ENCODE results near the gene GCSH.

Gene GCSH

DNA sequence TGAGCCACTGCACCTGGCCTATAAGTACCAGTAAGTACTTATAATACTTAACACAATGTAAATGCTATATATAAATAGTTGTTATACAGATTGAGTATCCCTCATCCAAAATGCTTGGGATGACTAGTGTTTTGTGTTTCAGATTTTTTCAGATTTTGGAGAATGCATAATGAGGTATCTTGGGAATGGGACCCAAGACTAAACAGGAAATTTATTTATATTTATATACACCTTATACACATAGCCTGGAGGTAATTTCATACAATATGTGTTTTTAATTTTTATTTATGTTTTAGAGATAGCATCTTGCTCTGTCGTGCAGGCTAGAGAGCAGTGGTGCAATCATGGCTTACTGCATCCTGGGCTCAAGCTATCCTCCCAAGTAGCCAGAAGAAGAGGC lies 9.8 kb upstream of the GCSH start:
- DNase-seq (ENCODE audit: low read depth, low spot score): no peak

DNA sequence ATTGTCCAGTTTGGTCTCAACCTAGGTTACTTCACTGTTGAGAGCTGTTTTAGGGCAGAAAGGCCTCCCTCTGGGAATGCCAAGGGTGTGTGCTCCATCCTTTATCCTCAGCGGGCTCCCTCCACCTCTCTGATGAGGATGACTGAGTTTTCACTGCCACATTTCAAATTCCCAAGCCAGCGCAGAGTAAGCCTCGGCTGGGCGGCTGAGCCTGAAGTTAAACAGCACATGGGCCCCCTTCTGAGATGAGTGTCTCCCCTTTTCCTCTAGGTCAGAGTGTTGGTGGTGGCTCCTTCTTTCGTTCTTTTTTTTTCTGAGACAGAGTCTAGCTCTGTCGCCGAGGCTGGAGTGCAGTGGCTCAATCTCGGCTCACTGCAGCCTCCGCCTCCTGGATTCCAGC lies 5.5 kb upstream of the GCSH start:
- no peak for DNase-seq (ENCODE audit: low read depth, low spot score)

DNA sequence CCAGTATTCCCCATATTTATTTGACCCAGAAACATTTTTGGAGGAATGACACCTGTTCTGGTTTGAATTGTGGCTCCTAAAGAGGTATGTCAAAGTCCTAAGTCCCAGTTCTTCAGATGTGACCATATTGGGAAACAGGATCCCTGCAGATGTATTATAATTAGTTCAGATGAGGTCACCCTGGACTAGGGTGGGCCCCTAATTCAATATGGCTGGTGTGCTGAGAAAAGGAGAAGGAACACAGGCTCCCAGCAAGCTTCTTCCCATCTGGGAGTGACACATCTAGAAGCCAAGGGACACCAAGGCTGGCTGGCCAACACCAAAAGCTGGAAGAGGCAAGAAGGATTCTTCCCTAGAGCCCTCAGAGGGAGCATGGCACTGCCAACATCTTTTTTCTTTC lies 3.8 kb upstream of the GCSH start:
- no peak for DNase-seq (ENCODE audit: low read depth, low spot score)

DNA sequence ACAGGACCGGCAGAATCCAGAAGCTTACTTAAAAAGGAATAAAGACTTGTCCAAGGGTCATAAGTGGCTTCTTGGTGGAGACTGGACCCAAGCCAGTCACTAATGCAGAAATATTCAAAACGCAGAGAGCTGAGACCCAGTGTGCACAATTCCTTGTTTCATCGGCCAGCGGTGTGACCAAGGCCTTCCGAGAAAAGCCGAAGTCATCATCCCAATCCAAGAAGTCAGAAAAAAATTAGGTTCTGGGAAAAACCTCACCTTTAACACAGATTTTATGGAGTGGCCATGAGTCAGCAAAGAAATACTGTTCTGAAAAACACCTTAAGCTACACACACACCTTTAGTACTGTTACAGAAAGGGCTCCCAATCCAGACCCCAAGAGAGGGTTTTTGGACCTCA lies 1.0 kb upstream of the GCSH start:
- no peak for DNase-seq (ENCODE audit: low read depth, low spot score)

DNA sequence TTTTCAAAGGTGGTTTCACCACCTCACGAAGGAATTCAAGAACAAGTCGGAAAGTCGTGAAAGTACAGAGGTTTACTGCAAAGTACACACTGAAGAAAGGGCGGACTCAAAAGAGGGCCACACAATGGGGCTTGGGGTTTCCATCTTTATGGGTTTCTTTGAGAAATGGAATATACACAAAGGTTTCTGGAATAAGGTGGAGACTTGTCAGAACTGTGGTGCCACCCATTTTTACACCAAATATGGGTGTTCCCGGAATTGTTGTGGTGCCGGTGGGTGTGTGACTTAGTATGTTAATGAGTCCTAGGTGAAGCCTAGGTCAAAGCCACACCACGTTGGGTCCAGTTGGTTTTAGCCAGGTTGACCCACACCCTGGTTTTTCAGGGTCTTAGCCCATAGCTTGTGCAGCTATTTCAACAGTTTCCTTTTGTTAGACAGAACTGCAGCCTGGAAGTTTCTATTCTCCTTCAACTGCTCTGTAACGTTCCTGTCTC lies 567 bp upstream of the GCSH start:
- no peak for DNase-seq (ENCODE audit: low read depth, low spot score)

DNA sequence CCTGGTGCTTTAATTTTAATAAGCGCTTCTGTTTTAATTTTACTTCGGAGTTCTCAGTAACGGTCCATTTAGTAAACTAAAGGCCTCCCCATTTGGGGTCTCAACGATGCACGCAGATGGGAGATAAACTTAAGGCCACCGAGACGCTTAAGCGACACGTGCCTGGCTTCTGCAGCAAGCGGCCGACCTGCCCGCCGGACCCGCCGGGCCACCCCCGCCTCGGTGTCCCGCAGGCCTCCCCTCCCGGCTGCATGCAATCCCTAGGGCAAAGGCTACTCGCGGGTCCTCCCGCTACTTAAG lies 592 bp downstream of the GCSH start:
- DNase-seq (ENCODE audit: low read depth, low spot score): no peak

DNA sequence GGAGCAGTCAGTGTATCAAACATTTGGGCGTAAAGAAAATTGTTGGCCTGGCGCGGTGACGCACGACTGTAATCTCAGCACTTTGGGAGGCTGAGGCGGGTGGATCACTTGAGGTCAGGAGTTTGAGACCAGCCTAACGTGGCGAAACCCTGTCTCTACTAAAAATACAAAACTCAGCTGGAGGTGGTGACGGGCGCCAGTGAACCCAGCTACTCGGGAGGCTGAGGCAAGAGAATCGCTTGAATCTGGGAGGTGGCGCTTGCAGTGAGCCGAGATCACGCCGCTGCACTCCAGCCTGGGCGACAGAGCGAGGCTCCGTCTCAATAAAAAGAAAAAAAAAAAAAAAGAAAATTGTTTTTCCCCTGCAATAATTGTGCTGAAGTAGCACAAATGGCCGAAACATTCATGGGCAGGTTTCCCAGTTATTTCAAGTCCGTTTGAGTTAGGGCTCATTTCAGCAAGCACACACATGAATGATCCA lies 1.4 kb downstream of the GCSH start:
- peak; percentile 35 for DNase-seq (ENCODE audit: low read depth, low spot score)

DNA sequence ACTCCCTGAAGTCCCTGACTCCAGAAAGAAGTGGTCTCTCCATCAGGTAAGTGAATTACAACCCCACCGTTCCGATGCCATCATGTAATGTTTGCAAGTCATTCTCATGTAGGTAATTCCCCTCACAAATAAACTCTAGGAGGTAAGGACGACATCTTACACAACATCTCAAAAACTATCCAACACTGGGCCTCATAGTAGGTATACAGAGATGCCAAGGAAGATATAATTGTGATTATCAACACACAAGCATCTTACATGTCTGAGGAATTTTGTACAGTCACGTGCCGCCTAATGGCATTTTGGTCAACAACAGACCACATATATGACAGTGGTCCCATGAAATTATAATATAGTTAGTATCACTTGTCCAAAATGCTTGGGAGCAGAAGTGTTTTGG lies 7.4 kb downstream of the GCSH start:
- DNase-seq (ENCODE audit: low read depth, low spot score): no peak

DNA sequence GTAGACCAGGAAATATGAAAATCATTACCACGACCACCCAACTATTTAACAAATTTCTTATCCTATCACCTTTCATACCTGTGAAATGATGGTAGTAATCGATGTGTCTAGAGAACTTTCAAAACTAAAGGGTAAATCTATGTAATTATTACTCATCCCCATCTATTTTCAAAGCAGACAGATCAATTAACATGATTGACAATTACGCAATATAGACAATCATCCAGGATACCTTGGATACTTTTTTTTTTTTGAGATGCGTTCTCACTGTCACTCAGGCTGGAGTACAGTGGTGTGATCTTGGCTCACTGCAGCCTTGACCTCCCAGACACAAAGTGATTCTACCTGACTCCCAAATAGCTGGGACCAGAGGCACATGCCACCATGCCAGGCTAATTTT lies 15.2 kb downstream of the GCSH start:
- DNase-seq (ENCODE audit: low read depth, low spot score): no peak

DNA sequence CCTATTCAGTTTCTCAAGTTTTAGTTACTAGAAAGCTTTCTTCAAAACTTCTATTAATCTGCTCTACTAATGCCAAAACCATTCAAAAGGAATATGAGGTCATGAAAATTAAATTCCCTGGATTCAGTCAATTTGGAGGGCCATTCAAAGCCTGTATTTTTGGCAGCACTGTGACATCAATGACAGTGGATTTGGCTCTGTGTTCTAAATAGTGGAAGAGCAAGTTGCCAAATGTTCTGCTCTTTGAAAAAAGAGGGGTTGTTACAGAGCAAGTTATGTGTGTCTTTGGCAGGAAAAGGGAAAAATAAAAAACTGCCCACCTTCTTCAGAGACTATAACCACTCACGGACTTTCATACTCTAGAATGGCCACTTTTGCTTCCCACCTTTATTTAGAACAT lies 16.0 kb downstream of the GCSH start:
- no peak for DNase-seq (ENCODE audit: low read depth, low spot score)

DNA sequence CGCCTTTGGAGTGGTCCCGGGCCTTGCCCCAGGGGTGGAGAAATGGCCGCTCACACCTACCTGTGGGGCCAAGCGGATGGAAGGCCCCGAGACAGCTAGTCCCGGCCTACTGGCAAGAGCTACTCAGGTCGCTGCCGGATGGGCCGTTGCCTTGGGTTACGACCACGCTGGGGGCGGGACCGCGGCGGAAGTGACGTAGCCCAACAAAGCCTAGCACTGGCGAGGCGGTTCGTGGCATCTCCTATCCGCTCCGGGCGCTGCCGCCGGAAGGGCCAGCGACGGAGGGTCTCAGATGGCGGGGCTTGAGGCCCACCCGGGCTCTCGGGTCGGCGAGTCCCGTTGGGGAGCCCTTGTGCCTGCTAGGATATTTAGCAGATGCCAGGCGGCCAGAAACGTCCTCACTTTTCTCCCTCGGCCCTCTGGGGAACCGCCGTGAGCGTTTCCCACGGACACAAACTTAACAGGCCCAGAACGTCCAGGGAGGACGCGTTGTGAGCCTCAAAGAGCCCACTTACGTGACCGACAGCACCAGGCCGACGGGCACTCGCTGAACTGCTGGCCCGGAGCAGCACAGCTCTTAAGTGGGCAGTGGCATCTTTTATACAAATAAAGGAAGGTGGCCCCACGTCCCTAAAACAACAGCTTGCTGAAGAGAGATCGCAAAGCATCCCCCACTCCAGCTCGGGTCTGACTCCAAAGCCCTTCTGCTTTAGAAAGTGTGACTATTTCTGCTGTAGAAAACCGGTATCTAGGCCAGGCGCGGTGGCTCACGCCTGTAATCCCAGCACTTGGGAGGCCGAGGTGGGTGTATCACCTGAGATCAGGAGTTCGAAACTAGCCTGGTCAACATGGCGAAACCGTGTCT lies 18.9 kb downstream of the GCSH start, which contains the start of gene C16orf46:
Gene C16orf46, minus strand, starts transcription at position 163 of the 865 bp plus-strand sequence. CDS start 13,283 bp downstream, outside the sequence.
- peak; percentile 99 for DNase-seq (ENCODE audit: low read depth, low spot score)

DNA sequence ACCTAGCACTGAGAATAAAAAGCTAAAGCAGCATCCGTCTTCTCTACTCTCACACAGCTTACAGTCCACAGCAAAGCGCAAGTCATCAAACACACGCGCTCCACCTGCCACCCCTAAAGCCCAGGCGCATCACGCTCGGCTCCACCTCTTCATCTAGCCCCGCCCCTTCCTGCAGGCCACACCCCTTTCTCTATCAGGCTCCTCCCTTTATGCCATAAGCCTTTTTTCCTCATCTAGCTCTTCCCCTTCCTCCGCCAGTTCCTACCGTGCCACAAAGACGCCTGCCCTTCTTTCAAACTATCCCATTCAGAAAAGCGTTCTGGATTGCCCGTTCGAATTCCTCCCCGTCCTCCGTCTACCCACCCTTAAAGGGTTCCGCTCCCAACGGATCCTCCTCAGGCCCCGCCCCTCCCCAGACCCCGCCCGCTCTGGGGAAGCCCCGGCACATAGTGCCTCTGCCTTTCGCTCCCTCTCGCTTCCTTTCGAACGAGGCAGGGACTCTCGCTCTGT lies 19.6 kb downstream of the GCSH start:
- DNase-seq (ENCODE audit: low read depth, low spot score): no peak

DNA sequence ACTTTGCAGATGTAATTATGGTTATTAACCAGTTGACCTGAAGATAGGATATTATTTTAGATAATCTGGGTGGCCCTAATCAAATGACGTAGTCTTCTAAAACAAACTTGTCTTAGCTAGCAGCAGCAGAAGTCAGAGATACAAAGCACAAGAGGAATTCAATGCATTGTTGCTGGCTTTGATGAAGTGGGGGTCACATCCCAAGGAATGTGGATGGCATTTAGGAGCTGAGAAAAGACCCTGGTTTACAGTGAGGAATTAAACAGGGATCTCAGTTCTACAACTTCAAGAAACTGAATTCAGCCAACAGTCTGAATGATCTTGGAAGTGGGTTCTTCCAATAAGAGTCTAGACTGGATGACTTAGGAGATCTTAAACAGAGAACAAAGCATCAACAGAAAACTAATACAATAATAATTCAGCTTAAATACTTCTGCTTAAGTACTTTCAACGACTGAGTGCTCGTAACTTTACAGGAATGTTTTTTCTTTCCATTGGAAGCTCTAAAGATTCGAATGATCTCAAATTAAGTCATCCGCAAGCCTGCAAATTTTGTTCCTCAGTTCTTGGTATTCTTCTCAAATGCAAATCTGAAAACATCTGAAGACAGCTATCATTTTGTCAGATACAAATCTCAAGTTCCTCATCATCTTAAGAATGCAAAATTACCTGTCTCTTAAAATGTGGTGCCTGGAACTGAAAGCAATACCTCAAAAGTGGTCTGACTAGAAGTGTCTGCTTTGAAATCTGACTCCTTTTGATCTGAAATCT lies 22.4 kb downstream of the GCSH start:
- no peak for DNase-seq (ENCODE audit: low read depth, low spot score)

DNA sequence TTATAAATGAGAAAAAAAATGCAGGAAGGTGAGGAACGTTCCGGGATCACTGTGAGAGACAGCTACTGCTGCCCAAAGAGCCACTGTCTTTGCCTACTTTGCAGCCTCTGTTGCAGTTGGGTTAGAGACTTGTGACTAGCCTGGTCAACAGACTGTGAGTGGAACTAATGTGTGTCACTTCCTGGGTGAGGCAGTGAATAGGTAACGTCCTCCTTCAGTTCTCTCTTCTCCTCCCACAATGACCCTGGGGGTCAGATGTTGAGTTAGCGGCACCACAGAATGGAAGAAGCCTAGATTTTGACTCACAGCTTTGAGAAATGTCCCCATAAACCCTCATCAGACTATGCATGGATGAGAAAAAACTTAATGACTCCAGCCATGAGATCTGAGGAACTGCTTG lies 24.4 kb downstream of the GCSH start:
- DNase-seq (ENCODE audit: low read depth, low spot score): no peak

DNA sequence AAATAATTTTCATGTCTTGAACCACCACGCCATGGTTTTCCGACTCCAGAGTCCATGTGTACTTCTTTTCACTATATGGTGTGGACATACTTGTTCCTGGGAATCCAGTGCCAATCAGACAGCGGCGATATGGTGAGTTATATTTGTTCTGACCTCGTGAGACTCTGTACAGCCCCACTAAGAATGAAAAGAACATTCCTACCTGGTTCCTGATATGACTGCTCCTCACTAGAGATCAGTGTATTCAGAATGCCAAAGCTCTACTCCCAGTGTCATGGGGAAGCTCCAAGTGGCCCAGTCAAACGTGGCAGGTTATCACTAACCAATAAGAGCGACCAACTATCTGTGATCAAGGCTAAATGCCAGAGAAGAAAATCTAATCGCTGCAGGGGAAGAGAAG lies 25.2 kb downstream of the GCSH start:
- no peak for DNase-seq (ENCODE audit: low read depth, low spot score)

DNA sequence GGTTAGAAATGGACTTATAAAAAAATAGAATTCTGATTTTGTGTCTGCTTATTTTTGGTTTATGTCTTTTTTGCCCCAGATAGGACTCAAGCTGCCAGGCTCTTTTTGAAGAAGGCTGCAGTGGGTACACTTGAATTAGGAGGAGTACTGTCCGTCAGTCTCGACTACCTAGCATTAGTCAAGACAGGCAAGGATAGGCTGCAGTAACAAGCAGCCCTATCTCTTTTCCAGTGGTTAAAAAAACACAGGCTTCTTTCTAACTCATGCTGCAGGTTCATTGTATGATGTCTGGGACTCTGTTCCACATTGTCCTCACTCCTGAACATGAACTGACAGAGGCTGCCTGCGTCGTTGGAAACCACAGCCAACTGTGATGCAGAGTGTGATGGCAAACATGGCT lies 27.1 kb downstream of the GCSH start:
- no peak for DNase-seq (ENCODE audit: low read depth, low spot score)

DNA sequence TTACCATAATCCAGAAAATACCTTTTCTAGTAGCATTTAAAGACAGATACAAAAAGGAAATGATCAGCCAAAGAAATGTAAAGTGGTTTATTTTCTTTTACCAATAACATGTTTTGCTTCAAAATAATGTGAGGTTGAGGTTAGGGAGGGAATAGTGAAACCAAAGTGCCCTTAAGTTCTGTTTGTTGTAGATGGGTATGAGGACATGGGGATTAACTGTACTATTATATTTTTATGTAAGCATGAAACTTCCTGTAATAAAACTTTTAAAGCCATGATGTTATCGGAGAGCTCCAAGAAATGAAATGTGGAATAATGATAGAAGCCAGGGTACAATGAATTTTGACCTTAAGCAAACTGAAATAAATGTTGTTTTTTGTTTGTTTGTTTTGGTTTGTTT lies 29.0 kb downstream of the GCSH start:
- DNase-seq (ENCODE audit: low read depth, low spot score): no peak

DNA sequence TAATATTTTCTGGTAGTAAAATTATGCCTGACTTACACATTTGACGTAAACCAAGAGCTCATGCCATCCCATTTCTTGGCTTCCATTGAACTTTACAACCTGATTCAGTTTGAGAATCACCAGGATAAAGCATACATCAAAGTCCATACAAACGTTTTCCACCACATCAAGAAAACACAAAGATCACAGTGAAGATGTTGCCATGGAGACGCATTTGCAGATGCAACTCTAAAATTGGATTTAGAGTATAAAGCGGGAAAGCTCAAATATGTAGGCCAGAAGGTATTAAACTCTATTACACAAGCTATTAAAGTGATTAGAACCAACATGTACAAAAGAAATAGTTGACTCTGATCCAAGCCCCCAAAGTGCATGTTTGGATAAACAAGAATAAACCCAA lies 29.5 kb downstream of the GCSH start:
- peak; percentile 2 for DNase-seq (ENCODE audit: low read depth, low spot score)

DNA sequence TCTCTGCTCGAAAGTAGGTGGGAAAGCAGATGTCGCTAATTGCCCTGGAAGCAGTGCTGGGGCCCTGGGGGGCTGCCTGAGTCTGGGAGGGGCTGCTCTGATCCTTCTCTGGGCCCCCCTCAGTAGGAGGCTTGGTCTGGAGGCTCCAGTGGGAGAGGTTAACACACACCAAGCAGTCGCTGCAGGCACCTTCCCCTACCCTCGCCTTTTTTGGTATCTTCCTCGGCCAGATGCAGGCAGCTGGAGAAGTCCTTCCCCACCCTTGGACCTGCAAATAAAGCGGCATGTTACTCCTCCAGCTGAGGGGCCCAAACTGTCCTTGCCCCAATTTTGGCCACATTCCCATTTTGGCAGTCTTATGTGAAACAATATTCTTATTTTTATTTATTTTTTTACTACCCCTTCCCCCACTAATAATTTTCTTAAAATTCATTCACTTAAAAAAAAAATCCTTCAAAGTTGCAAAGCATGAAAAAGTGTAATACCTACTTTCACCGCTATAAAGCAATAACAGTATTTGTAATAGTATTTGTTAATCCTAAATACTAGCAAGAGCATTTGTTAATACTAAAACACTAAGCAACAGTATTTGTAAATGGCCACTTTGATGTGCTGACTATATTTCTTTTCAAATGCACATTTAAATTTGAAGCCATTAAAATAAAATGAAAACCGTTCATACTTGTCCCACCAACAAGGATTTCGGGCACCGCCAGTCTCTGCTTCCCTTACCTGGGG lies 34.2 kb downstream of the GCSH start:
- DNase-seq (ENCODE audit: low read depth, low spot score): no peak

DNA sequence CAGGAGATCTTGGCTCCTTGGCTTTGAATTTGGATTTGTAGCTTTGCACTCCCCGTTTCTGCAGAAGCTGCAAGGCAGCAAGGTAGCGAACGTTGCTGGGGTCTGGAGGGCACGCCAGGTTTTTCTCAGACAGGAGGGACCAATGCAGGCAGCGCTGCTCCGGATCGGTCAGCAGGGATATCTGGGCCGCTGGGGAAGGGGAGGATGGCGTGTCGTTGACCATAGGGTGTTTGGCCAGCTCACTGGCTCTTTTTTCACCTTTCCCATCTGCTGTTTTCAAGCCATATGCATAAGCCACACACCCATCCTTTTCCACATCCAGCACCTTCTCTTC lies 34.9 kb downstream of the GCSH start:
- DNase-seq (ENCODE audit: low read depth, low spot score): no peak

DNA sequence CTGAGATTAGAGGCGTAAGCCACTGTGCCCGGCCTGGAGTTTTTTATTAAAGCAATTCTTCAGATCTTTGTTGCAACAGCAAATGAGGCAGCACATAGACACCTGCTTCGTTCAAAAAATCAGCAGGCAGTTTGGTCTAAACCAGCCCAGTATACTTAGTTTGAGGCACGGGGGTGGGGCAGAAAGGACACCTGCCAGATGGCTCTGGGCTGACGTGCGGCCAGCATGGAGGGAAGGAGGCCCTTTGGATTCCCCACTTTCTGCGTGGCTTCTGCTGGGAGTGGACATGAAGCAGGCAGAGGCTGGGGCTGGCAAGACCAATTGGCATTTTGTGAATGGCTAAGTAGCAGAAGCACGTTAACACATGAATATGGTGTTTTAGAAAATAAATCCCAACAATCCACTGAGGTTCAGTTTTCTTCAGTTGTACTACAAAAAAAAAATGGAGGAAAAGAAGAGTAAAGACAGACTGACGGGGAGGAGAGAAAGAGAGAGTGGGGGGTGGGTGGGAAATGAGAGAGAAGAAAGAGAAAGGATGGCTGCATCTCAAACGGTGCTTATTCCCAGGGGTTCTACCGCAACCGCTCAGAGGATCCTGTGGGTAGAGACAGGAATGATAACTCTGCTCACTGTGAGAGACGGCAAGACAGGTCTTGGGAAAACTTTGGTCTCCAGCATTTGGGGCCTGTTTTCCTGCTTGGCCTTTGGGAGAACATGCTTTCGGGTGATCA lies 35.5 kb downstream of the GCSH start:
- no peak for DNase-seq (ENCODE audit: low read depth, low spot score)

Data from astrocyte of the hippocampus (primary cell).